WERI-Rb-1 (cell line): ENCODE data around the gene UBXN1.

Experiments used
- DNase-seq: peaks from one replicate; pipeline ENCODE4 v3.0.0-alpha.2; 2020
- H3K27ac ChIP-seq: fragments of 250-450 bp; sonication (Bioruptor Pico); 2 replicates; pipeline ENCODE4 v1.5.1; 2020; ENCODE audit warnings: mild to moderate bottlenecking, moderate library complexity
- H3K27me3 ChIP-seq: fragments of 250-450 bp; sonication (Bioruptor Pico); 2 replicates; pipeline ENCODE4 v1.5.1; 2021; ENCODE audit warnings: mild to moderate bottlenecking, low read depth, moderate library complexity; ENCODE audit not compliant: insufficient read depth, severe bottlenecking
- H3K36me3 ChIP-seq: fragments of 250-450 bp; sonication (Bioruptor Pico); 2 replicates; pipeline ENCODE4 v1.5.1; 2020; ENCODE audit warnings: mild to moderate bottlenecking, moderate library complexity
- H3K4me3 ChIP-seq: 2 replicates; pipeline ENCODE4 v1.5.1; 2011; ENCODE audit warnings: low read depth, mild to moderate bottlenecking, control low read depth, low read length
- H3K9me3 ChIP-seq: fragments of 250-450 bp; sonication (Bioruptor Pico); 2 replicates; pipeline ENCODE4 v1.5.1; 2021; ENCODE audit warnings: mild to moderate bottlenecking, moderate library complexity; ENCODE audit not compliant: severe bottlenecking
- CTCF ChIP-seq: IDR thresholded peaks from 2 replicates; pipeline ENCODE4 v1.5.1; 2011; ENCODE audit warnings: low read depth, mild to moderate bottlenecking, control low read depth, inconsistent platforms, low read length

UBXN1 gene

GRCh38 chr11:62678770-62679696 is at the start of gene UBXN1:
UBXN1 (minus strand) TSS chr11:62679073; CDS start chr11:62678923, 150 bp downstream.
- Histone ChIP-seq H3K27ac (peak within 1 kb of the TSS; percentile 85), H3K27me3 (no peaks in the 10 kb centered on the region), H3K4me3 (peak within 1 kb of the TSS; percentile 88), H3K36me3 (peaks cover 40% of the 10 kb centered on the region), H3K9me3 (no peaks in the 10 kb centered on the region)
- no peak for TF ChIP-seq CTCF
- peak; percentile 87 for DNase-seq

GRCh38 chr11:62728171-62728988 is 49.5 kb upstream of the UBXN1 start, which contains the start of gene TTC9C:
TTC9C (plus strand) TSS chr11:62728486; CDS start chr11:62728849, 363 bp downstream.
- peaks cover 58% of the 10 kb centered on the region for H3K36me3 ChIP-seq

DNA sequence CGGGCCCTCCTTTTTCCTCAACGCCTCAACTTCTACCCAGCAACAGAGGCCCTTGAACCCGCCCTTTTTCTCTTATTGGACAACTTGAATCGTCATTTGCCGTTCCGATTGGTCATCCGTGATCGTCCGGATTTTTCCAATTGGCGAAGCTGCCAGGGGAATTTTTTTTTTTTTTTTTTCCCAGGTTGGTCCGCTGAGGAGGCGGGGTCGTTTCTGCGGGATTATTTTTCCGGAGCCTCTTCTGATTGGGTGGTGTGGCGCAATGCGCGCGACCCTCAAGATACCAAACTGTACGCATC is 48.9 kb upstream of the UBXN1 start:
- H3K27ac ChIP-seq, result peak overlapping the region; percentile 99
- no peaks in the 10 kb centered on the region for H3K27me3 ChIP-seq
- peaks cover 59% of the 10 kb centered on the region for H3K36me3 ChIP-seq
- H3K4me3 ChIP-seq, result peak overlapping the region; percentile 92
- peak; percentile 93 for DNase-seq
- no peak for TF ChIP-seq CTCF
- no peaks in the 10 kb centered on the region for H3K9me3 ChIP-seq

More at GRCh38 chr11:62728171-62728988, 49.5 kb upstream of the UBXN1 start, which contains the start of gene TTC9C:
- H3K9me3 ChIP-seq, result no peaks in the 10 kb centered on the region
- H3K27me3 ChIP-seq, result no peaks in the 10 kb centered on the region
- DNase-seq, result peak; percentile 84
- H3K4me3 ChIP-seq, result peak within 1 kb of the TSS; percentile 92
- H3K27ac ChIP-seq, result peak within 1 kb of the TSS; percentile 99
- no peak for TF ChIP-seq CTCF

DNA sequence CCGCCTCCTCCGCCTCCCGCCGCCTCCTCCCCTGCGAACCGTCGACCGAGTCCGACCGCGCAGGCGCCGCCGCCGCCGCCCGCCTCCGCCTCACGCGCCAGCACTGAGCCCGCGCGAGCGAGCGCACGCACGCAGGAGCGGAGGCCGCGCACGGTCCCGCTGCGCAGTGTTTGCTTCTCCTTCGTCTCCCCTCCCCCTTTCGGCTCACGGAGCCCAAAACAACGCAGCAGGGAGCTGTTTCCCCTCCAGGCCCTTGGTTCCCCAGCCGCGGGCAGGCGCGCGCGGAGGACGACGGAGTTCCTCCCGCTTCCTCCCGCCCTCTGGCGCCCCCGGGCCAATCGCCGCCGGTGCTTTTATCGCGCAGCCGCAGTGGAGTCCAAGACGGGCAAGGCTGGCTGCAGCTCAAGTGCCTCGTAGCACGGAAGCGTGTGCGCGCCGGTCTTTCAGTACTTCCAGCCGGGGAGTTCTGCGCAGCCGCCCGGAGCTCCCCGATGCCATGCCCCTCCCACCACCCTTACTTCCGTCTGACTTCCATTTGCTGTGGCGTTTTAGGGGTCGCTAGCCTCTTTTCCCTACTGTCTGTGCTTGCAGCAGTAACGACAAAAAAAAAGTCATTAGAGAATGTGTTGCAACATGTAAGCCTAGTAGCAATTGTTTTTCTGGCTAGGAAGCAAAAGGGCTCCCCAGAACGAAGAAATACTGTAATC is 48.4 kb upstream of the UBXN1 start, which contains the start of gene HNRNPUL2:
Gene HNRNPUL2 (minus strand): TSS at position 293 of the 707 bp plus-strand sequence. CDS start 301 bp downstream, outside the sequence.
- no peaks in the 10 kb centered on the region for H3K9me3 ChIP-seq
- peak within 1 kb of the TSS; percentile 99 for H3K27ac ChIP-seq
- H3K27me3 ChIP-seq, result no peaks in the 10 kb centered on the region
- H3K36me3 ChIP-seq, result peaks cover 61% of the 10 kb centered on the region
- H3K4me3 ChIP-seq, result peak within 1 kb of the TSS; percentile 92
- 0 out of 2 replicates have a peak, but pooled peaks have one; percentile 2 for TF ChIP-seq CTCF
- peak; percentile 98 for DNase-seq

- Histone ChIP-seq H3K36me3 (peaks cover 64% of the 10 kb centered on the region), H3K4me3 (peak overlapping the region; percentile 92), H3K9me3 (no peaks in the 10 kb centered on the region), H3K27me3 (no peaks in the 10 kb centered on the region), H3K27ac (peak overlapping the region; percentile 99)
- TF ChIP-seq CTCF, result no peak
- DNase-seq, result no peak
Measured at GRCh38 chr11:62726915-62727164, 48.0 kb upstream of the UBXN1 start.
